SU-DHL-6 (cell line): ENCODE results near the gene CCDC93.

Experiments
- H2AFZ ChIP-seq: fragments of 200-600 bp; sonication (generic); 2 replicates; pipeline ENCODE4 v1.6.1; 2014; ENCODE audit warnings: low read depth, mild to moderate bottlenecking, moderate library complexity, mixed read lengths, antibody characterized with exemption, low read length; ENCODE audit not compliant: severe bottlenecking
- H3F3A ChIP-seq: fragments of 200-600 bp; shearing (Covaris generic); 2 replicates; pipeline ENCODE4 v1.6.0; 2016; ENCODE audit warnings: antibody characterized with exemption, mild to moderate bottlenecking; ENCODE audit not compliant: insufficient read depth
- H3K27ac ChIP-seq: fragments of 200-600 bp; sonication (generic); 2 replicates; pipeline ENCODE4 v1.5.1; 2016; ENCODE audit warnings: low read depth, mild to moderate bottlenecking, low read length, moderate library complexity, mixed read lengths
- H3K27me3 ChIP-seq: fragments of 200-600 bp; sonication (generic), shearing (Covaris generic); 2 replicates; pipeline ENCODE4 v1.6.0; 2014; ENCODE audit warnings: mild to moderate bottlenecking, low read length
- H3K36me3 ChIP-seq: fragments of 200-600 bp; sonication (generic); 2 replicates; pipeline ENCODE4 v1.6.1; 2014; ENCODE audit warnings: mild to moderate bottlenecking, low read length, mixed read lengths
- H3K4me2 ChIP-seq: fragments of 300-600, 200-600 bp; shearing (Covaris generic), sonication (generic); 2 replicates; pipeline ENCODE4 v1.6.0; 2014; ENCODE audit warnings: low read length, low read depth, mild to moderate bottlenecking; ENCODE audit not compliant: poor library complexity, severe bottlenecking
- H3K4me3 ChIP-seq: fragments of 200-600 bp; sonication (generic); 2 replicates; pipeline ENCODE4 v1.5.1; 2014; ENCODE audit warnings: antibody characterized with exemption, low read length, mild to moderate bottlenecking, mixed read lengths; ENCODE audit not compliant: insufficient read depth, poor library complexity, severe bottlenecking
- H3K79me2 ChIP-seq: fragments of 200-600 bp; sonication (generic); 2 replicates; pipeline ENCODE4 v1.6.1; 2014; ENCODE audit warnings: mild to moderate bottlenecking, low read length, moderate library complexity; ENCODE audit not compliant: insufficient read depth
- H3K9ac ChIP-seq: fragments of 200-600 bp; sonication (generic); 2 replicates; pipeline ENCODE4 v1.7.0; 2014; ENCODE audit warnings: mild to moderate bottlenecking, low read length
- H3K9me2 ChIP-seq: fragments of 200-600 bp; sonication (generic); replicated peaks from 2 replicates; pipeline ENCODE4 v1.6.1; 2014; ENCODE audit warnings: low read length; ENCODE audit not compliant: insufficient read depth
- H3K9me3 ChIP-seq: fragments of 200-600 bp; sonication (generic); 2 replicates; pipeline ENCODE4 v1.6.1; 2014; ENCODE audit warnings: low read length, mixed read lengths; ENCODE audit not compliant: insufficient read depth
- H4K20me1 ChIP-seq: fragments of 200-600 bp; sonication (generic); 2 replicates; pipeline ENCODE4 v1.6.1; 2014; ENCODE audit warnings: low read depth, mild to moderate bottlenecking, antibody characterized with exemption, low read length, moderate library complexity, mixed read lengths
- CTCF ChIP-seq: fragments of 200-600 bp; sonication (generic); IDR thresholded peaks from one replicate; pipeline ENCODE4 v1.5.1; 2017; ENCODE audit warnings: antibody characterized with exemption, mild to moderate bottlenecking, low read length, moderate library complexity; ENCODE audit not compliant: insufficient read depth, poor library complexity, severe bottlenecking
- EZH2phosphoT487 ChIP-seq: fragments of 200-600 bp; sonication (generic), shearing (Covaris generic); conservative IDR thresholded peaks from 2 replicates; pipeline ENCODE4 v1.6.1; 2018; ENCODE audit warnings: mild to moderate bottlenecking, antibody characterized with exemption, low read length, moderate library complexity, mixed read lengths

Gene CCDC93

GRCh38 chr2:117942551-117942950 lies 71.3 kb downstream of the CCDC93 start:
- H3K4me2 ChIP-seq = no peak overlapping the region
- no peaks in the 10 kb centered on the region for H3K27me3 ChIP-seq
- H3K9me3 ChIP-seq = no peaks in the 10 kb centered on the region
- no peaks in the 10 kb centered on the region for H4K20me1 ChIP-seq
- H3K79me2 ChIP-seq = no peaks in the 10 kb centered on the region
- H3K27ac ChIP-seq = no peak overlapping the region
- H2AFZ ChIP-seq = no peak overlapping the region
- TF ChIP-seq EZH2phosphoT487 (no peak), CTCF (no peak)
- peaks cover 20% of the 10 kb centered on the region; the same call in 1 of the 2 replicates for H3K36me3 ChIP-seq
- H3K9me2 ChIP-seq = no peaks in the 10 kb centered on the region
- H3F3A ChIP-seq = no peaks in the 10 kb centered on the region
- no peak overlapping the region for H3K9ac ChIP-seq
- no peak overlapping the region for H3K4me3 ChIP-seq

GRCh38 chr2:117941693-117942092 lies 72.2 kb downstream of the CCDC93 start:
- no peak overlapping the region for H3K4me2 ChIP-seq
- no peaks in the 10 kb centered on the region for H3F3A ChIP-seq
- H3K79me2 ChIP-seq = no peaks in the 10 kb centered on the region
- TF ChIP-seq CTCF = no peak
- TF ChIP-seq EZH2phosphoT487 = no peak
- H3K4me3 ChIP-seq = no peak overlapping the region
- H2AFZ ChIP-seq = no peak overlapping the region
- H3K9ac ChIP-seq = no peak overlapping the region
- H3K36me3 ChIP-seq = peaks cover 20% of the 10 kb centered on the region; the same call in 1 of the 2 replicates
- no peaks in the 10 kb centered on the region for H3K9me3 ChIP-seq
- no peaks in the 10 kb centered on the region for H4K20me1 ChIP-seq
- H3K27me3 ChIP-seq = no peaks in the 10 kb centered on the region
- no peak overlapping the region for H3K27ac ChIP-seq
- no peaks in the 10 kb centered on the region for H3K9me2 ChIP-seq

GRCh38 chr2:117940436-117940835 lies 73.4 kb downstream of the CCDC93 start:
- no peak for TF ChIP-seq EZH2phosphoT487
- no peak for TF ChIP-seq CTCF
- Histone ChIP-seq H3K9me2 (no peaks in the 10 kb centered on the region), H3K4me2 (no peak overlapping the region), H3K27me3 (no peaks in the 10 kb centered on the region), H3K27ac (no peak overlapping the region), H3K36me3 (peaks cover 24% of the 10 kb centered on the region; the same call in 1 of the 2 replicates), H3K79me2 (no peaks in the 10 kb centered on the region), H4K20me1 (no peaks in the 10 kb centered on the region), H2AFZ (no peak overlapping the region), H3K9ac (no peak overlapping the region), H3F3A (no peaks in the 10 kb centered on the region), H3K4me3 (no peak overlapping the region), H3K9me3 (no peaks in the 10 kb centered on the region)

- Histone ChIP-seq H3K4me2 (no peak overlapping the region), H3K27ac (no peak overlapping the region), H2AFZ (no peak overlapping the region), H3K27me3 (no peaks in the 10 kb centered on the region), H3K4me3 (no peak overlapping the region), H3K36me3 (peaks cover 14% of the 10 kb centered on the region; the same call in 1 of the 2 replicates), H3K79me2 (no peaks in the 10 kb centered on the region), H4K20me1 (no peaks in the 10 kb centered on the region), H3F3A (no peaks in the 10 kb centered on the region), H3K9me3 (no peaks in the 10 kb centered on the region), H3K9me2 (no peaks in the 10 kb centered on the region), H3K9ac (no peak overlapping the region)
- no peak for TF ChIP-seq CTCF
- no peak for TF ChIP-seq EZH2phosphoT487
These were observed 75.3 kb downstream of the CCDC93 start for GRCh38 chr2:117938611-117939010.
